Stimulated activated CD8-positive, alpha-beta memory T cell treated with anti-CD3 and anti-CD28 coated beads, Interleukin-2, amount 100 ng/mL, for 48 hours (primary cell): Measurements from ENCODE around the gene STX2.
"Not testable (repeated sequence)": the region's sequence is repeated elsewhere in the genome, so short reads cannot be mapped to it uniquely, and the experiment has no call there.

Experiments
- DNase-seq, 2 donors: peaks; one replicate each; pipeline ENCODE4 v3.0.0-alpha.2; 2020; ENCODE audit warnings: low read depth in 2 of 2

Gene STX2

DNA sequence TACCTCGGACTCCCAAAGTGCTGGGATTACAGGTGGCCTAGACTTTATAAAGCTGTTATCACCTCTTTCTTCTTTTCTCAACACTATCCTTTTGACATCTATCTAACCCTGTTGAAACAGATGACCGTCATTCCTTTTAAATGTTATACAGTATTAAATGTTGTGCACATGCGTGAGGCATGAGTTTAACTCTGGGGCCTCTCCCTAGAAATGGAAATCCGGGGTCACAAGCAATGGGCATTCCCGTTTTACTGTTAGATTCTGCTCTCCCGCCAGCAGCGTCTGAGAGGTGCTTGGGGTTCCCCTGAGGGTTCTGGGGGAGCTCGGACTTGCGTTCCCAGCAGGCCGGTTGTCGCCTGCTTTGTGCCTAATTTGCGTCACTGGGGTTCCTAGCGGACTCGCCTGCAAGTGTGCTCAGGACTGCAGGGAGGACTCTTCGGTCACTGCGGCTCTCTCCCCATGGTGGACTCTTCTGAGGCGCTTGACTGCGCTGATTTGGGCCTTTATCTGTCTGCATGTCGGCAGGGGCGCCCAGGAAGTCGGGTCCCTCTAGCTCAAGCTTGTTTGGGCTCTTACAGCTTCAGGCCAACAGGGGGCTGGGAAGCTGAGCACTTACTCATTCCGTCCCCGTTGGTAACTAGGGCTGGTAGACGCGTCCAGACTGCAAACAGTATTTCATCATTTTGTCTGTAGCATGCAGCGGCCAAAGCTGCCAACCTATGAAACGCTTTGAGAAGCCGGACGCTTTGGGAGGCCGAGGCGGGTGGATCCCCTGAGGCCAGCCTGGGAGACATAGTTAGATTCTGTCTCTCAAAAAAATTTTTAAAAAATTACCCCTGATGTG, 31.6 kb upstream of the STX2 start:
- DNase-seq = peak; percentile 43 to 51

DNA sequence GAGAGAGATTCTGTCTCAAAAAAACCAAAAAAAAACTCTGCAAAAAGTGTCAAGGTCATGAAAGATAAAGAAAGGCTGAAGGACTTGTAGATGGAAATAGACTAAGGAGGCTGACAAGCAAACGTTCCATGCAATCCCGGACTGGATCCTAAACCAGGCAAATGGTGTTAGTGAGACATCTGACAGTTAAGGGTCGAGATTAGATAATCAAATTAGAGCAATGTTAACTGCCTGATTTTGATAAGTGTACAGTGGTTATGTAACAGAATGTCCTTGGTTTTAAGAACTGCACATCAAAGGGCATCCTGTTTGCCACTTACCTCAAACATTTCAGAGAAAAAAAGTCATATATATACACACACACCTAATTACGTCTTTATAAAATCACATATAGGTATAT, 29.4 kb upstream of the STX2 start:
- no peak for DNase-seq

DNA sequence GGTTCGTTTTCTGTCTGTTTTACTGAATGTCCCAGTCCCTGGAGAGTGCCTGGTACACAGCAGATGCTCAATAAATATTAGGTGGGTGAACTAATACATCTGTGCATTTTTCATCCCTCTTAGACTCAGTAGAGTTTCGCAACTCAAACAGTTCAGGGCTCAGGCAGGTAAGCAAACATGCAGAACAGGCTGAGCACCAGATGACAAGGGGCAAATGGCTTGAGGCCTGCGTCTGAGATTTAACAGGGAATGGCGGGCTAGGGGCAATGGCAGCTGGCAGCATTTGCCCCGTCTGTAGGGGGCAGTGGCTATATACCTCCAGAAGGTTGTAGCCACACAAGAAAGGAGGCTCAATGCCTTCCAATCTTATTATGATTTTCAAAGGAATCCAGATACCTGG, 24.2 kb upstream of the STX2 start:
- DNase-seq = no peak

DNA sequence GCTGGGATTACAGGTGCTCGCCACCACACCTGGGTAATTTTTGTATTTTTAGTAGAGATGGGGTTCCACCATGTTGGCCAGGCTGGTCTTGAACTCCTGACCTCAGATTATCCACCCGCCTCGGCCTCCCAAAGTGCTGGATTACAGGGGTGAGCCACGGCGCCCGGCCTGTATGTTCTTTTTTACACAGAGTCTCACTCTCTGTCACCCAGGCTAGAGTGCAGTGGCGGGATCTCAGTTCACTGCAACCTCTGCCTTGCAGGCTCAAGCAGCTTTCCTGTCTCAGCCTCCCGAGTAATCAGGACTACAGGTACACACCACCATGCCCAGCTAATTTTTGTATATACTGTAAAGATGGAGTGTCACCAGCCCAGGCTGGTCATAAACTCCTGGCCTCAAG, 23.7 kb upstream of the STX2 start:
- not testable (repeated sequence) for DNase-seq

DNA sequence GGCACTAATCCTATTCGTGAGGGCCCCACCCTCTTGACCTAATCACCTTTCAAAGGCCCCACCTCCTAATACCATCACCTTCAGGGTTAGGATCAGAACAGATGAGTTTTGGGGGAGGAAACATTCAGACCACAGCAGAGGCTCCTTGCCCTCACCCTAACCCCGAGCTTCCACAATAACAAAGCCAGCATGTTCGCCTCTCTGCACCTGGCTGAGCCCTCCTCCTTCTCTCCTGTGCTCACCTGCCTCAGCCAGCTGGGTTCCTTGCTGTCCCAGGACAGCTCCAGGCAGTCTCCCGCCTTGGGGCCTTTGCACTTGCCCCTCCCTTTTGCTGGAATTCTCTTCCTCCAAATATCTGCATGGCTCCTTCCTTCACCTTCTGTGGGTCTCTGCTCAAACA, 23.1 kb upstream of the STX2 start:
- DNase-seq = no peak

DNA sequence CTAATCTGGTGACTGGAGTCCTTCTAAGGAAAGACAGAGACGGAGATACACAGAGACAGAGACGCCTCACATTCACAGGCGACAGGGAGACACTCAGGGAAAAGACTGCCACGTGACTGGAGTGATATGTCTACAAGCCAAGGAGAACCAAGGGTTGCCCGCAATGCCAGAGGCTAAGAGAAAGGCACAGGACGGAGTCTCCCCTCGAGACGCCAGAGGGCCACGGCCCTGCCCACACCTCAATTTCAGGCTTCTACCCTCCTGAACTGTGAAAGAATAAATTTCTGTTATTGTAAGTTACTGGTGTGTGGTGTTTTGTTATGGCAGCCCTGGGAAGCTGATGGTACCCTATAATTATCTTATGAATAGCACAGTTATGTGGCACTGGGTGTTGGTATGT, 21.3 kb upstream of the STX2 start:
- DNase-seq = no peak

DNA sequence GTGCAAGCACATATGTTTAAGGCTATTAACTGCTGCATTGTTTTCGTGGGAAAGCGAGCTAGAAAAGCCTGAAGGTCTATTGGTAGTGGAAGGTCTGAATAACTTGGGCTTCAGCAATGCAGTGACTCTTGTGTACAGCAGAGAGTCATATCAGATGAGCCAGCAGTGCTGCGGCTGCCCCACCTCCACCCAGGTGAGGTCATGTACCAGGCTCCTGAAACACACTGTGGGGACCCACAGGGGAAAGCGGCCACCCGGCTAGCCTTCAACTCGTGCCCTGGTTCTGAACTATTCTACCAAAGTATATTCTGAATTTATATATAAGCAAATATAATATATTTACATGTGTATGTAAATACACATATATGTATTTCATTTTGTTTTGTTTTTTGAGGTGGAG, 20.1 kb upstream of the STX2 start:
- DNase-seq = no peak

DNA sequence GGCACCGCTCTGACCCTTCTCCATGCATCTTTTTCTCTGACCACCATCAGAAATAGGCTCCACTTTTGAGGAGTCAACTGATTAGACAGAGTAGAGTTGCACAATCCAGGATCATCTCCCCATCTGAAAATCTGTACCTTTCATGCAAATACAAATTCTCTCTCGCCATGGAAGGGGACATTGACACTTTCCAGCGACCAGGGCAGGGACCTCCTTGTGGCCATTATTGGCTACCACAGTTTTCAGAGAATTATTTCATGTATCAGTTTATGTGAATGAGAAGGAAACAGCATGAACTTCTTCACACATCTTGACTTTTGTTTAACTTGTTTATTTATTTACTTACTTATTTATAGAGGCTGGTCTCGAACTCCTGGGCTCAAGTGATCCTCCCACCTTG, 19.0 kb upstream of the STX2 start:
- DNase-seq = no peak

DNA sequence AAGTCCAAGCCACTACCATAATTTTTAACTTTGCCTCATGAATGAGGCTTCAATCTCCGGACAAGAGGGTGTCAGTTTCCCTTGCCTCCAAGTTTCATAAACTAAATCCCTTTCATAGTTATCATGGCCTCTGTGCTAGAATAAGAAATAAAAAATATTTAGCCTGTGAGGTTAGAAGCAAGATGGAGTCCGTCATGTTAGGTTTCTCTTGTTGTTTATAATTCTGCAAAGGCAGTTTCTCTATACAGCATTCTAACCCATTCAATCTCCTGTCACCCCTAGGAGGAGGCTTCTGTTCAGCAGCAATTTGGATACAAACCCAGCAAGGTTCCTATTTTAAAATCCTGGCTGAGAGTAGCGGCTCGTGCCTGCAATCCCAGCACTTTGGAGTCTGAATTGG, 17.0 kb upstream of the STX2 start:
- no peak for DNase-seq

DNA sequence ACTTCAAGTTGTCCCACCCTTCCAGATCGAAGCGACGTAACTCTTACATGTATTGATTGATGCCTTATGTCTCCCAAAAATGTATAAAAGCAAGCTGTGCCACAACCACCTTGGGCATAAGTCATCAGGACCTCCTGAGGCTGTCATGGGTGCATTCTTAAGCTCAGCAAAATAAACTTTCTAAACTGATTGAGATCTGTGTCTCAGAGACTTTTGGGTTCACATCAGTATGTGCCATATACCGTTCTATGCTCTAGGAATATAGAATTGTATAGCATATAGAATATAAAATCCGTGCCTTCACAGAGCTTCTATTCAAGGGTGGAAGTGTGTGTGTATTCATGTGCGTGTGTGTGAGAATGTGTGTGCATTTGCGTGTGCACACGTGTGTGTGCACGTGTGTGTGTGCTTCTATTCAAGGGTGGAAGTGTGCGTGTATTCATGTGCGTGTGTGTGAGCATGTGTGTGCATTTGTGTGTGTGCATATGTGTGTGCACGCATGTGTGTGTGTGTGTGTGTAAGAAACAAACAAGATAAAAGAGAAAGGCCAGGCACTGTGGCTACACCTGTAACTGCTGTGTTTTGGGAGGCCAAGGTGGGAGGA, 11.5 kb upstream of the STX2 start:
- DNase-seq = no peak

DNA sequence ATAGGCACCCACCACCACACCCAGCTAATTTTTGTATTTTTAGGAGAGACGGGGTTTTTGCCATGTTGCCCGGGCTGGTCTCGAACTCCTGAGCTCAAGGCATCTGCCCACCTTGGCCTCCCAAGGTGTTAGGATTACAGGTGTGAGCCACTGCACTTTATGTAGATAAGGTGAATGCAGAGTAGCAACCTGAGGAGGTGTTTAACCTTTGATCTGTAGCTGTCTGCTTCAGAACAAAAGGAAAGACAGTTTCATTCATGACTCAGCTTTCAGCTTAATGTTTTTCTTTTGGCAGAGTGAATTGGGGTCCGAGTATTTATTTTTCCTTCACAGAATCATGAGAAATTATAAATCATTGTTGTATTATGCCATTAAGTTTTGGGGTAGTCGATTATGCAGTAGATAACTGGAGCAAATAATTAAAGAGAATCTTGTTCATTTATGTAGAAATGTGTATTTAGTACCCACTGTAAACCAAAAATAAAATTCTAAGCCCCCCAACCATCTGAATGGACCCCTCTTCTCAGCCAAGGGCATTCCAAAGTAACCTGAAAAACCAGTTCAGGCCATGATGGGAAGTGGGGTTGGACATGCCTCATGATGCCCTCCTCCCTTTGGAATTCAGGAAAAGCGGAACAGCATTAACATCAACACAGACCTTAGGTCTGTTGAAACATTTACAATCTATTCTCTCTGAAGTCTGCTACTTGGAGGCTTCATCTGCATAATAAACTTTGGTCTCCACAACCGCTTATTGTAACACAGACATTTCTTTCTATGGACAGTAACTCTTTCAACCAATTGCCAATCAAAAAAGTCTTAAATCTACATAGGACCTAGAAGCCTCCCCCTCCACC, 10.7 kb upstream of the STX2 start:
- no peak for DNase-seq

DNA sequence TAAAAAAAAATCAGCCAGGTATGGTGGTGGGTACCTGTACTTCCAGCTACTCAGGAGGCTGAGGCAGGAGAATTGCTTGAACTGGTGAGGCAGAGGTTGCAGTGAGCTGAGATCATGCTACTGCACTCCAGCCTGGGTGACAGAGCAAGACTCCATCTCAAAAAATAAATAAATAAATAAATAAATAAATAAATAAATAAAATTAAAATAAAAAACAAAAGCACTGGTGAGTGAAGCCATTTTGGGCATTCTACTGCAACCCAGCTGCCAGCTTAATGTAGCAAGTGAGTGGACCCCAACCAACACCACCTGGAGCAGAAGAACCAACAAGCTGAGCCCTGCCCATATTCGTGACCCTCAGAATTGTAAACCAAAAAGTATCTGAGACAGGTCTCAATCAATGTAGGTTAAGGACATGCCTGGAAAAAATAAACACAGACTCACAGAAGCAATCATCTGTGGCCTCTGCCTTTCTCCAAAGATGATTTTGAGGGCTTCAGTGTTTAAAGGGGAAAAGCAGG, 9.8 kb upstream of the STX2 start:
- not testable (repeated sequence) for DNase-seq

DNA sequence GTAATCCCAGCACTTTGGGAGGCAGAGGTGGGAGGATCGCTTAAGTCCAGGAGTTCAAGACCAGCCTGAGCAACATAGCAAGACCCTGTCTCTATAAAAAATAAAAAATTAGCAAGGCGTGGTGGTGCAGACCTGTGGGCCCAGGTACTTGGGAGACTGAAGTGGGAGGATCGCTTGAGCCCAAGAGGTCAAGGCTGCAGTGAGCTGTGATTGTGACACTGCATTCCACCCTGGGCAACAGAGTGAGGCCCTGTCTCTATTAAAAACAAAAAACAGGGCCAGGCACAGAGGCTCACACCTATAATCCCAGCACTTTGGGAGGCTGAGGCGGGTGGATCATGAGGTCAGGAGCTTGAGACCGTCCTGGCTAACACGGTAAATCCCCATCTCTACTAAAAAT, 9.1 kb upstream of the STX2 start:
- DNase-seq = not testable (repeated sequence)

DNA sequence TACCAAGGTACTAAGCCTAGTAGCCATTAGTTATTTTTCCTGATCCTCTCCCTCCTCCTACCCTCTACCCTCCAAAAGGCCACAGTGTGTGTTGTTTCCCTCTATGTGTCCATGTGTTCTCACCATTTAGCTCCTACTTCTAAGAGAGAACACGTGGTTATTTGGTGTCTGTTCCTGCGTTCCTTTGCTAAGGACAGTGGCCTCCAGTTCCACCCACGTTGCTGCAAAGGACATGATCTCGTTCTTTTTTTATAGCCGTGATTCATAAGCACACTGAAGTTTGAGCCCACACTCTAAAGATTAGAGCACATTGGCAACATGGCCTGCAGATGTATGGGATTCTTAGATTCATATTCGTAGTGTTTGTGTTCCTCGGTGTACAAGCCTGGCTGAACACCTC, 8.1 kb upstream of the STX2 start:
- DNase-seq = no peak

DNA sequence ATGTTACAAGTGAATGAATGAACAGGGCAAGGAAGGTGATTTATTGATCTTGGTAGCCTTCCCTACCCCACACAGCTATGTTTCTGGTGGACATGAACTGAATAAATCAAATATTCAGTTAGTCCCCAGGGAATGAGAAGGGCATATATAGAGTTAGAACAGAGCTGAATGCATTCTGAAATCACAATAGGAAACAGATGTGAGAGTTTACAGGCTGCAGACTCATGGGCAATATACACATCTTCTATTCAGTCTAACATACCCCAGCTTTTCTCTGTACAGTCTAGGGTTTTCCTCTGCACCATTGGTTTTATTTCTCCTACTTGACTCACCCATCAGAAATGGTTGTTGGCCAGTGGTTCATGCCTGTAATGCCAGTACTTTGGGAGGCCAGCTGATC, 7.3 kb upstream of the STX2 start:
- no peak for DNase-seq

DNA sequence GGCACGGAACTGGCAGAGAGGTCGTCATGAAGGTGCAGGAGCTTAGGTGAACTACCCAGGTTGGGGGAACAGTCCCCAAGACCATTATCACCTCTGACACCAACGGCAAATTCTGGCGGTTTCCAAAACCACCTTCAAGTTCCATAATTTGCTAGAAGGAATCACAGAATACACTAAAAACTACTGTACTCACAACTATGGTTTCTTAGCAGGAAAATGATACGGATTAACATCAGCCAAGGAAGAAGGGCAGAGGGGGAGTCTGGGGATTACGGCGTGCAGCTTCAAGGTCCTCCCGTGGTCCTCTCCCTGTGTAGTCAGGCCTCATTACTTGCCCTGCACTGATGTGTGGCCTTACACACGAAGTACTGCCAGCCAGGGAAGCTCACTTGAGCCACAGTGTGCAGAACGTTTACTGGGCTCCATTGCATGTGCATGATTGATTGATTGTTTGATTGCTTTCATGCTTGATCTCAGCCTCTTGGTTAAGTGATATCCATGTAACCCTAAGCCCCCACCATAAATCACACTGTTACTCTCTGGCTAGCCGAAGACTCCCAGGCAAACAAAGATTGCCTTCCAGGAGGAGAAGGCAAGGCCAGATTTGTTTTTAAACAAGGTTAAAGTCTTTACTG, 837 bp upstream of the STX2 start:
- DNase-seq = no peak

DNA sequence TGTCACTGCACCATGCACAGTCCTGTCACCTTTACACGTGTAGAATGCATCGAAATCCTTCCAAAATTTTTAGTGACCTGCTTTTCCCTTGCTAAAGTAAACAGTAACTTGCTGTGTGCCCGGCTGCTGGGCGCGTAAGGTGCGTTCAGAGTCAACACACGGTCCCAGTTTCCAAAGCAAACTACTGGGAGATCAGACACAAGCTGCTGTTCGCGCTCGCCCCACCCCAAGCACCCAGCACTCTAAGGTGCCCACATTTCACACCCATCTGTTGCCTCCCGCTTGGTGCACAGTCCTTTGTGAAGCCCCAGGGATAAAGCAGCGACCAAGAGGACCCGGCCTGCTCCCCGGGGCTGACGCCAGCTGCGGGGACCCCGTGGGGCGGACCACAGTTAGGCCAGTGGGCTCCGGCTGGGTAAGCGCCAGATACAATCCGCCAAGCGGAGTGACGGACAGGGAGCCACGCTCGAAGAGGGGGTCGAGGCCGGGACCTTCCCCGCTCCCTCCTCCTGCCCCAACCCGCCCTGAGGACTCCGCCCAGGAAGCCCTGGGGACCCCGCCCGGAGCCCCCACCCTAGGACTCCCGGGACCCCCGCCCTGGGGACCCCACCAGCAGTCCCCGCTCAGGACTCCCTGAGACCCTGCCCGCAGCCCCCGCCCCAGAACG, 633 bp downstream of the STX2 start:
- DNase-seq = no peak

DNA sequence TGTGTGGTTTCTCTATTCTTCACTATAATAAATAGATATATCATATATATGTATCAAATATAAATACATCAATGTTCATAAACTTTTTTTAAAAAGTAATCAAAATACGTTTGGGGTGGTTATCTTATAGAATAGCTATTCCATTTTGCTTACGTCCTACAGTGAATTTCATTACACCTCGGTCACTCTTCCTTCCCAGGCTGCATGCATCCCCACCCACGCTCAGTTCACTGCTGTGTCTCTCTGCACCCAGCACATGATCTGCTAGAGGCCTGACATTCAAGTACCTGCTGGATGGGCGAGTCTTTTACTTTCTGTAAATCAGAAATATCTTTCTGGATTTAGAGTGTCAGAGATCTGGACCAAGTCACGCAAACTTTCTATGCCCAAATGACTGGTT, 3.6 kb downstream of the STX2 start:
- DNase-seq = no peak

DNA sequence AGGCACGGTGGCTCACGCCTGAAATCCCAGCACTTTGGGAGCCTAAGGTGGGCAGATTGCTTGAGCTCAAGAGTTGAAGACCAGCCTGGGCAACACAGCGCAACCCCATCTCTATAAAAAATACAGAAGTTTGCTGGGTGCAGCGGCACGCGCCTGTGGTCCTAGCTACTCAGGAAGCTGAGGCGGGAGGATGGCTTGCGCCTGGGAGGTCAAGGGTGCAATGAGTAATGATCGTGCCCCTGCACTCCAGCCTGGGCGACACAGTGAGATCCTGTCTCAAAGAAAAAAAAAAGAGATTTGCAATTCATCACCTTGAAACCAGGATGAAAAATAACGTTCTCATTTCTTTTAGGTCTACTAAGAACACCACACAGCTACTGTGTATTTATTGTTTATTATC, 4.0 kb downstream of the STX2 start:
- DNase-seq = no peak

DNA sequence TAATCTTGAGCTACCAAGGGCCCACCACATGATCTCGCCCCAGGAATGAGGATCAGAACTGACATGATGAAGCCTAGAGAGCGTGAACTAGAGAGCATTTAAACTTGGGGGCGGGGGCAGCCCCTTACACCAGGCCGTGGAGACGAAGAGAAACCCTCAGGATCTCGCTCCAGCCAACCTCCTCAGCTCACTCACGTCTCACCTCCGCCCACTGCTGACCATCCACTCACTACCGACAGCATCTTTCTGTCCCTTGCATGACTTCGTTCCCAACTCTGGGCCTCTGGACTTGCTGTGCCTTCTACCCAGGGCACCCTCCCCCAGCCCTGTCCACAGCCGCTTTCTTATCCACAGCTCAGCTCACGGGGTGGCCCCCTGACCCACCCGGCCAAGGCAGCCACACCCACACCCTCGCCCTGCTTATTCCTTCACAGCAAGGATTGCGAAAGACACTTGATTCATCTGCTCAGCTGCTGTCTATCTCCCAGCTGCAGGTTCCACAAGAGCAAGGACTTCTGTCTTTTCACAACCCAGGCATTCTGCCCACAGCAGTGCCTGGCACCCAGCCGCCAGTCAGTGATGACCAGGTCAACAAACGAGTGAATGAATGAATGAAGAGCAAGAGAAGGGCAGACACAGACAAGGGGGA, 6.4 kb downstream of the STX2 start:
- DNase-seq = no peak

DNA sequence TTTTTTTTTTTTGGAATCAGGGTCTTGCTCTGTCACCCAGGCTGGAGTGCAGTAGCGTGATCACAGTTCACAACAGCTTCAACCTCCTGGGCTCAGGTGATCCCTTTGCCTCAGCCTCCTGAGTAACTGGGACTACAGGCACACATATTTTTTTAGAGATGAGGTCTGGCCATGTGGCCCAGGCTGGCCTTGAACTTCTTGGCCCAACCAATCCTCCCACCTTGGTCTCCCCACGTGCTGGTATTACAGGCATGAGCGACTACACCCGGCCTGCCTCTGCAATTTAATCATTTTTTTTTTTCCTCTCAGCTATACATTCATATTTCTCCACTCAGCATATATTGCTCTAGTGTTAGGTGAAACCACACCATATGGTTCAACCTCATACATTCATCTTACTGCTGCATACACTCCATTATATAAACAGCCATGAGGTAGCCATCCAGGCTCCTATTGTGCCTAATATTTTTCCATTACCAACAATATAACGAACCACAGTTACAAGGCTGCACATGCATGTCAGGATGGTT, 7.1 kb downstream of the STX2 start:
- DNase-seq = no peak
